ENCODE results near the gene POLR2L.

POLR2L gene

DNA sequence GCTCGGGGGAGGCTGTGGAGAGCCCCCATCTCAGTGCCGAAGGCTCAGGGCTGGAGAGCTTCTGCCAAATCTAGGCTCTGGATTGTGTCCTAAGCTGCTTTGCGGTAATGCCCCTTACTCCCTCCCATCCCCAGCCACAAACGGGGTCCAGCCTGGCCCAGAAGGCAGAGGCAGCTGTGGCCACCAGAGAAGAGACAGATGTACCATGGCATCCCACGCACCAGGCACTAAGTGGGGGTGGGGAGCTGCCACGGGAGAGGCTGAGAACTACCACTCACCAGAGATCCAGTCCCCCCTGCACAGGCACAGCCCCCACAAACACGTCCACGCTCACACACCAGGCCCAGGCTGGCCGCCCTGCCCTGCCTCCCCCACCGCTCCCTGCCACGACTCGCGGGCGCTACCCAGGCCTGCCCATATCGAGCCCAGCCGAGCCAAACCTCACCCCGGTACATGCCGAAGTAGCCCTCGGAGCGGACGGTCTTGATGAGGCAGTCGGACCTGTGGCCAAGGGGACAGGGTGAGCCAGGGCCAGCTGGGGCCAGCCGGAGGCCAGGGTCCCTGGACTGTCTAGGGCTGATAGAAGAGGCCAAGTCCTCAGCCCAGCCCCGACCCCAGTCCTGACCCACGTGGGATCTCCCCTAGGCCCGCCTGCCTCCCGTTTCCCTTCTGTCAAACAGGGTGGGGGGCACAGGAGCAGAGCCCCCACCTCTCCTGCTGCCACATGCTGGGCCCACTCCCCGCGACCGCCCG is 48.1 kb downstream of the POLR2L start:
- no peak for DNase-seq (ENCODE audit: low spot score)

DNA sequence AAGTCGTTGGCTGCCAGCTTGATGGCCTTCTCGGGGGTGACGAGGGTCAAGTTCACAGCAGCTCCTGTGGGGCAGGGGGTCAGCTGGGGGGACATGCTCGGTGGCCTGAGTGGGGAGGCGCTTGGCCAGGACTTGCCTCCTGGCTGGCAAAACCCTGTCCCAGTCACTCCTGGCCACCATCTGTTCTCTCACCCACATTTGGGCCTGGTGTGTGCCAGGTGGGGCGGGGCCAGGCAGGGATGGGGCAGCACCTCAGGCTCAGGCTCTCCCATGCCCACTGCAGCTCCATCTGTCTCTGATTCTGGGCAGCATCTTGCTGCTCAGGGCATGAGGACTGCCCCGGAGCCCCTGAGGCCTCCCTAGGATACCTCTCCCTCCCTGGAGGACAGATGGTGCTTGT is 48.8 kb downstream of the POLR2L start:
- no peak for DNase-seq (ENCODE audit: low spot score)

DNA sequence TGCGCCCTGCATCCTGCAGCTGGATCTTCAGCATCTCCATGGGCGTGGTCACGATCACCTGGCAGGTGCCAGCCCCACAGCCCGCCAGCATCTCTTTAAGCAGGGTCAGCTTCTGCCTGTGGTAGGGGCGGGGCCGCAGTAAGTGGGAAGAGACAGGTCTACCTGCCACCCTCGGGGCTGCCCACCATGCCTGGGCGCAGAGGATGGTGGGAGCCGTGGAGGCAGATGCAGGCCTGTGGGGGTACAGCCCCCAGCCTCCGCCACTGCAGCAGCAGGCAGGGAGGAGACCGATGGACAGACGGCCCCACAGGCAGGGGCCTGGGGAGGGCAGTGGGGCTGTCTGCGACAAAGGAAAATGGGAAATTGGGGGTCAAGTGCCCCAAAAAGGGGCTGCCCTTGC is 49.5 kb downstream of the POLR2L start:
- DNase-seq (ENCODE audit: low spot score): no peak

DNA sequence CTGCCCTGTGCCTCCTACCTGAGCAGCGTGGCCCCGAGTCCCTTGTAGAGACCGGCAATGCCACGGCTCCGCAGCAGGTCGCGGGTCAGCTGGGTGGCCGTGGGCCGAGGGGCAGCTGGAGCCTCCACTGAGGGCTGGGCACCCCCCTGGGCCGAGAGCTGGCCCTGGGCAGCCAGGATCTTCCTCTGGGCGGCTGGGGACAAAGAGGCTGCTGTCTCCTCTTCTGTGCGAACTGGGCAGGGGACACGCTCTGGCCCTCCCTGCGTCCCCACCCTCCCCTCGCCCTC is 49.9 kb downstream of the POLR2L start:
- no peak for DNase-seq (ENCODE audit: low spot score)

DNA sequence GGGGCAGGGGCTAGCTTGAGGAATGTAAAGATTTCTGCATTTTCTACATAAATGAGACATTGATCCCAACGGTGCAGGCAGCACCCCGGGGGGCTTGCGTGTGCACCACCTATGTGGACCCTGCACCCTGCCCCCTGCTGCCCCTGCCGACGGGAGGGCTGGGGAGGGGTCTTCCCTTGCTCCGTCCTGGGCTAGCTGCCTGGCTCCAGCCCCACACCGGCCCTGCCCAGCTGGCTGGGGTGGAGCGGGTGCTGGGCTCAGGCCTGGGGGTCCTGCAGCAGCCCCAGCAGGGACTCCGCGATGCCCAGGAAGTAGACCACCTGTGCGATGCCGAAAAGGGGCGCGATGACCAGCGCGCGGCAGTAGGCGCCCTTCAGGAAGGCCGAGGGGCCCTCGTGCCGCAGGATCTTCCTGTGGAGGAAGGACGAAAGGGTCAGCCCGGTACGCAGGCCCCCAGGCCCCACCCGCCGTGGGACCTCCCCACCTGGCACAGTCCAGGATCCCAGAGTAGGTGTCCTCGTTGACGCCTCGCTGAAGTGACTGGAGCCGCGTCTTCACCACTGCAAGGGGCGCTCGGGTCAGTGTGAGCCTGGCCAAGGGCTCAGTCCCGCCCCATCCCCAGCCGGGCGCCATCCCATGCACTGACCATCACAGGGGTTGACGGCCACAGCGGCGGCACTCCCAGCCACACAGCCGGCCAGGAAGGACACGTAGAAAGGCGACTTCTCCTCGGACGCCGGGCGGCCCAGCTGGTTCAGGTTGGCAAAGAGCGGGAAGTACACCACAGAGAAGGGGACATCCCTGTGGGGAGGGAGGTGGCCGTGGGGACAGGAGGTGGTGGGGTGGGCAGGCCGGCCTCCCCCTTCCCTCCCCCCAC is 50.4 kb downstream of the POLR2L start:
- DNase-seq (ENCODE audit: low spot score): no peak

DNA sequence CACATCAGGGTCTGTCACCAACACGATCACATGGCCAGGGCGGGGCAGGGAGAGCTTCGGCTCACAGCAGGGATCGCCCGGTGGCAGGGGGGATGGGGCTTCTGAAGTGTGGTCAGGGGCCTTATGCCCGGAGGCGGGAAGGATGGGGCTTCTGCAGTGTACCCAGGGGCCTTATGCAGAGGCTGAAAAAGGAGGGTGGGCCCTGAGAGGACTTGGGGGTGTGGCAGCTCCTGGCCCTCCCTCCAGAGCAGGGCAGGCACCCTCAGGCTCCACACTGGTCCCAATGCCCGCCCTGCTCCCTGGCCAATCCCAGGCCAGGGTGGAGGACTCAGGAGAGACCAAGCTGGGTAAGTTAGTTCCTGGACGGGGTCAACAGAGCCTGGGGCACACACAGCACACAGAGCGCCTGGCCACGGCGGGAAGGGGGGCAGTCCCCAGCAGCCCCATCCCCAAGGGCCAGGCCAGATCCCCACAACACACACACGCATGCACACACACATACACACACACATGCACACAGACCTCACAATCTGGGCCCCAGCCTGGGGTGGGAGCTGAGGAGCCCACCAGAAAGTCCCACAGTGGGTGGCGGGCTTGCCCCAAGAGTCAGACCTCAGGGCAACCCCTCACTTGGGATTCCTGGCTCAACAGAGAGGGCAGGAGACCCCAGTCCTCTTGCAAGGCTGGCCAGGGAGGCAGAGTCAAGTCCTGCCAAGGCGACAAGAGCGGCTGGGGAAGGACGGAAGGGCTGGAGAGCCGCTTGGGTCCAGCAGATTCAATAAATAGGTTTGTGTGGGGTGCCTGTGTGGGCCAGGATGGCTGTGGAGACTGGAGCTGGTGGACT is 51.4 kb downstream of the POLR2L start:
- no peak for DNase-seq (ENCODE audit: low spot score)

DNA sequence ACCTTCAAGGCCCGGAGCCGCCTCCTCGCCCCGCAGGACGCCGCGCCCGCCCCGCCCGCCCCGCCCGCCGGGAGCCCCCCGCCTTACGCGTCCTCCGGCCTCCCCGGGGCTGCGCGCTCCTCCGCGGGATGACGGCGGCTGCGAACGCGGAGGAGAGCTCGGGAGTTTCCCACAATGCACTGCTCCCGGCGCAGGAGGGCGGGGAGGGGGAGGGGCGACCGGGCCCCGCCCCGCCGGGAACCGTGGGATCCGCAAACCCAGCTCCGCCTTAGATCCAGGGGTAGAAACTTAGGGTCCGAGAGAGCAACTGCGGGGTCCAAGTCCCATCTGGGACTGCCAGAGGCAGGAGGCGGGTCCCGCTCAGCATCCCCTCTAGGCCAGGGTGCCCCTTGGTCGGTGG is 52.4 kb downstream of the POLR2L start, which contains the start of gene CEND1:
Gene CEND1, minus strand, starts transcription at position 148 of the 400 bp plus-strand sequence. CDS start 1,514 bp downstream, outside the sequence.
- no peak for DNase-seq (ENCODE audit: low spot score)
